GM12878 (cell line): ENCODE results near the gene ELAVL1. TPM values are rescaled to one million over a fixed set of nuclear protein-coding genes. Genes with fewer than 3 reads are reported as not detected.

Experiments used
- ATAC-seq: fragments of 200-7000 bp; cut with Tn5 transposase; 3 replicates; pipeline ENCODE4 v1.9.1; 2020; ENCODE audit warnings: mild to moderate bottlenecking, moderate library complexity
- BruUV-seq: library from RNA; stranded (reverse); fragments of 400-500 nt; replicated peaks from 2 replicates; lab custom pipeline; 2021; lab: Mats Ljungman, UMichigan
- CTCF ChIA-PET: fragments of 300-600 bp; sonication (Branson Sonifier 250); formaldehyde crosslinking; extraction: SDS; loops from one replicate; lab custom pipeline; 2021; ENCODE audit warnings: inconsistent platforms; lab: Yijun Ruan, JAX
- POLR2A ChIA-PET: fragments of 350-600 bp; formaldehyde crosslinking; extraction: SDS; loops from one replicate; lab custom pipeline; 2021; ENCODE audit warnings: inconsistent platforms; lab: Charles Lee
- RAD21 ChIA-PET: fragments of 300-600 bp; sonication (Branson Sonifier 250); formaldehyde crosslinking; loops from one replicate; lab custom pipeline; 2023; ENCODE audit warnings: antibody characterized with exemption; ENCODE audit not compliant: unreplicated experiment; lab: Charles Lee
- SMC1A ChIA-PET: fragments of 300-600 bp; sonication (Branson Sonifier 250); formaldehyde crosslinking; loops from one replicate; lab custom pipeline; 2023; ENCODE audit not compliant: unreplicated experiment, uncharacterized antibody; lab: Charles Lee
- DNase-seq: peaks from one replicate; pipeline ENCODE4 v3.0.0-alpha.2; 2011; ENCODE audit warnings: low read depth, low spot score
- FAIRE-seq: peaks from 3 replicates; lab custom pipeline; 2011; peaks lifted over from hg19 to GRCh38; lab: Jason Lieb, UNC
- H2AFZ ChIP-seq: 2 replicates; pipeline ENCODE4 v1.6.0; 2011; ENCODE audit warnings: low read depth, low read length, control low read depth; ENCODE audit not compliant: control insufficient read depth
- H3K27ac ChIP-seq: 2 replicates; pipeline ENCODE4 v1.5.1; 2011; ENCODE audit warnings: control low read depth; ENCODE audit not compliant: control insufficient read depth, insufficient read depth
- H3K27me3 ChIP-seq, 2 experiments: replicated peaks in 1 of 2; 2 replicates each; pipeline versions ENCODE4 v1.6.0 to v1.6.1; 2011; ENCODE audit warnings: low read length in 1 of 2; ENCODE audit not compliant: control insufficient read depth in 2 of 2, insufficient read depth in 2 of 2
- H3K36me3 ChIP-seq, 2 experiments: 2 replicates each; pipeline ENCODE4 v1.5.1; 2011; ENCODE audit warnings: low read length in 1 of 2; ENCODE audit not compliant: control insufficient read depth in 2 of 2, insufficient read depth in 2 of 2
- H3K4me1 ChIP-seq: 2 replicates; pipeline ENCODE4 v1.6.1; 2011; ENCODE audit warnings: mild to moderate bottlenecking, low read length, moderate library complexity, mixed read lengths; ENCODE audit not compliant: control insufficient read depth, insufficient read depth
- H3K4me2 ChIP-seq: 2 replicates; pipeline ENCODE4 v1.6.0; 2011; ENCODE audit warnings: control low read depth; ENCODE audit not compliant: control insufficient read depth, insufficient read depth
- H3K4me3 ChIP-seq: fragments of 200-600 bp; sonication (generic); 2 replicates; pipeline ENCODE4 v1.5.1; 2016
- H3K79me2 ChIP-seq: 2 replicates; pipeline ENCODE4 v1.6.0; 2011; ENCODE audit warnings: low read length; ENCODE audit not compliant: control insufficient read depth, insufficient read depth
- H3K9ac ChIP-seq: 2 replicates; pipeline ENCODE4 v1.8.0; 2011; ENCODE audit warnings: low read length, control low read depth, mixed read lengths; ENCODE audit not compliant: control insufficient read depth, insufficient read depth
- H3K9me3 ChIP-seq: replicated peaks from 3 replicates; pipeline ENCODE4 v1.5.1; 2011; ENCODE audit warnings: mild to moderate bottlenecking, low read length; ENCODE audit not compliant: control insufficient read depth, insufficient read depth
- H4K20me1 ChIP-seq: 2 replicates; pipeline ENCODE4 v1.6.0; 2011; ENCODE audit not compliant: control insufficient read depth, insufficient read depth
- CEBPZ ChIP-seq: fragments of 150-350 bp; IDR thresholded peaks from 2 replicates; pipeline ENCODE4 v1.6.1; 2016; ENCODE audit warnings: low read depth, low read length
- E2F8 ChIP-seq: fragments of 450-650 bp; IDR thresholded peaks from 2 replicates; pipeline ENCODE4 v1.6.1; 2018; ENCODE audit warnings: mild to moderate bottlenecking, low read depth, moderate library complexity; ENCODE audit not compliant: partially characterized antibody
- EP300 ChIP-seq, 2 experiments: fragments of 150-350 bp in 1 of 2; IDR thresholded peaks; 2 replicates each; pipeline ENCODE4 v1.6.1; 2011 to 2012; ENCODE audit warnings: low read depth in 2 of 2, low read length in 2 of 2, borderline replicate concordance in 1 of 2, improper control_type of control experiment in 1 of 2, inconsistent platforms in 1 of 2; ENCODE audit not compliant: control insufficient read depth in 1 of 2
- PKNOX1 ChIP-seq: fragments of 450-650 bp; IDR thresholded peaks from 2 replicates; pipeline ENCODE4 v1.6.1; 2016; ENCODE audit warnings: mild to moderate bottlenecking
- PRDM15 ChIP-seq: fragments of 450-650 bp; formaldehyde crosslinking; IDR thresholded peaks from 2 replicates; pipeline ENCODE4 v1.4.0; 2020; ENCODE audit warnings: mild to moderate bottlenecking, moderate library complexity
- SMAD1 ChIP-seq: fragments of 450-650 bp; IDR thresholded peaks from 2 replicates; pipeline ENCODE4 v1.6.1; 2018; ENCODE audit warnings: mild to moderate bottlenecking, low read depth; ENCODE audit not compliant: partially characterized antibody
- TCF12 ChIP-seq: IDR thresholded peaks from 2 replicates; pipeline ENCODE4 v1.6.1; 2011; ENCODE audit warnings: low read depth, mild to moderate bottlenecking, low read length
- ZBTB4 ChIP-seq: fragments of 450-650 bp; formaldehyde crosslinking; IDR thresholded peaks from 2 replicates; pipeline ENCODE4 v1.4.0; 2022; ENCODE audit warnings: mild to moderate bottlenecking, moderate library complexity
- WGBS: methylation state at CpG from one replicate; pipeline ENCODE4 v1.1.6; 2016; ENCODE audit warnings: low lambda C conversion rate; ENCODE audit not compliant: insufficient replicate concordance, insufficient coverage; ENCODE audit errors: missing lambda C conversion rate; 5-methylcytosine and 5-hydroxymethylcytosine counted together
- in situ Hi-C: fragments of 300-500 bp; cut with MboI; formaldehyde crosslinking; loops from 9 replicates; pipeline ENCODE4 v1.14.3; 2018; ENCODE audit warnings: mixed read lengths
- intact Hi-C: fragments of 100-400 bp; cut with micrococcal nuclease; formaldehyde crosslinking; loops from one replicate; pipeline ENCODE4 v1.14.2; 2022; ENCODE audit not compliant: unreplicated experiment
- polyA plus RNA-seq, 11 experiments: library from polyadenylated mRNA; depleted of rRNA in 4 of 11; unstranded in 6 of 11; stranded (reverse) in 5 of 11; fragments of >200 nt; fragmentation: Nextera tagmentation in 4 of 11; fragmentation: Illumina TruSeq in 1 of 11; extraction: Ambion mirVana in 4 of 11; extraction: Trizol in 1 of 11; gene quantifications; 1 replicate in 1 of 11; 2 replicates in 10 of 11; pipeline versions ENCODE4 v1.2.1 to v1.2.3, GENCODE V29; 2011 to 2016; ENCODE audit warnings: inconsistent platforms in 2 of 11, missing spikeins in 2 of 11, low read depth in 1 of 11
- total RNA-seq, 4 experiments: library from RNA; depleted of rRNA in 3 of 4; stranded (reverse); fragments of >200 nt in 3 of 4; fragmentation: Illumina TruSeq in 1 of 4; extraction: Trizol in 1 of 4; gene quantifications; 2 replicates each; pipeline versions ENCODE4 v1.2.1 to v1.2.3, GENCODE V29; 2013 to 2021

The ELAVL1 gene
- total and polyA plus RNA-seq, 10 of the 15 experiments (the other 5 are each of a cell fraction or from before 2014, with no cell fraction given), result 7.4 to 155 (median 70.3) TPM

- no peaks in the 10 kb centered on the region for H3K79me2 ChIP-seq
- no peak overlapping the region for H3K9ac ChIP-seq
- H3K27ac ChIP-seq, result no peak overlapping the region
- no peaks in the 10 kb centered on the region for H3K9me3 ChIP-seq
- no peaks in the 10 kb centered on the region for H3K27me3 ChIP-seq
- H3K4me2 ChIP-seq, result no peak overlapping the region
- no peaks in the 10 kb centered on the region for H3K4me1 ChIP-seq
- ChIA-PET SMC1A (no interaction called here), POLR2A (interaction anchor here (0.6 kb wide), 1 partner anchor 319 kb away, joined by 3 read pairs; no protein-coding TSS in a partner anchor), CTCF (interaction anchor here (0.7 kb wide), 1 partner anchor 182 kb away, joined by 6 read pairs; no protein-coding TSS in a partner anchor), RAD21 (no interaction called here)
- intact Hi-C loops, result no loop called here
- no peak for ATAC-seq
- WGBS, result 97% methylated on average over 4 of the region's 4 CpGs
- H3K36me3 ChIP-seq, result peaks cover 28 to 52% of the 10 kb centered on the region in 2 experiments; a peak in 3 of 4 replicates
- no peak for FAIRE-seq
- TSS peak; percentile 31 for BruUV-seq
- in situ Hi-C loops, result no loop called here
- H4K20me1 ChIP-seq, result no peaks in the 10 kb centered on the region
- no peak overlapping the region for H2AFZ ChIP-seq
- no peak overlapping the region for H3K4me3 ChIP-seq
- DNase-seq, result no peak
- TF ChIP-seq ZBTB4 (CRISPR knock-in tag) (no peak), SMAD1 (no peak), PKNOX1 (no peak), PRDM15 (no peak), EP300 (IDR thresholded peaks at IDR 0.05; ENCODE audit: borderline replicate concordance in 1 of 2, control insufficient read depth in 1 of 2, low read depth in 2 of 2, low read length in 2 of 2) (no peak), TCF12 (no peak), E2F8 (no peak), CEBPZ (no peak)
Observed at GRCh38 chr19:7976461-7976860, 29.0 kb downstream of the ELAVL1 start.
